ENCODE measurements around the gene NUTM2D. TPM values are rescaled to one million over a fixed set of nuclear protein-coding genes. Genes with fewer than 3 reads are reported as not detected.
"Not testable (repeated sequence)": the region's sequence is repeated elsewhere in the genome, so short reads cannot be mapped to it uniquely, and the experiment has no call there.

NUTM2D gene
- total RNA-seq, result 1 to 10 TPM; 1.6 to 2.0 TPM

GRCh38 chr10:87357444-87357843 is at the start of gene NUTM2D:
Gene NUTM2D, plus strand, starts transcription at chr10:87357744. Its CDS starts 522 bp downstream, at chr10:87358266.
- H3K27me3 Mint-ChIP-seq (ENCODE audit: low read depth); H3K4me1 Mint-ChIP-seq (ENCODE audit: low read depth); ATAC-seq; DNase-seq; H3K9me3 Mint-ChIP-seq (ENCODE audit: insufficient read depth); H3K4me3 Mint-ChIP-seq; H3K27ac Mint-ChIP-seq; POLR2A ChIA-PET; CTCF ChIA-PET; H3K36me3 Mint-ChIP-seq (ENCODE audit: low read depth): not testable (repeated sequence)

DNA sequence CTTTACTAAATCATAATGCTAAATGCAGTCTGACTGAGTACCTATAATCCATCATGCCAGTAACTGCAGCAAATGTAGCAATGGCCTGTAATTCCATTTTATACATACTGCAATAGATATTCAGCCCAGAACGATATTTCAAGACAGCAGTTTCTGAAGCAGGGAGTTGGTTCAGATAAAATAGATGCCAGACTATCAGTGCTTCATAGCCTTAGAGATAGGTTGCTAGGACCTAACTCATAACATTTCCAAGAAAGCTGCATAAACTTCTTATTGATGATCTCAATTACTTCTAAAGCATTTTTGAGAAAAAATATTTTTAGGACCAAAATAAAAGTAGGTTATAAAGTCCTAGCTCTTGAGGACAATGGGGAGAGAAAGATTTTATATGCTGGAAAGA is 48.8 kb upstream of the NUTM2D start:
- ATAC-seq; H3K4me3 Mint-ChIP-seq; H3K4me1 Mint-ChIP-seq (ENCODE audit: low read depth); DNase-seq; H3K27ac Mint-ChIP-seq; H3K27me3 Mint-ChIP-seq (ENCODE audit: low read depth); POLR2A ChIA-PET; CTCF ChIA-PET; H3K9me3 Mint-ChIP-seq (ENCODE audit: insufficient read depth); H3K36me3 Mint-ChIP-seq (ENCODE audit: low read depth): not testable (repeated sequence)

DNA sequence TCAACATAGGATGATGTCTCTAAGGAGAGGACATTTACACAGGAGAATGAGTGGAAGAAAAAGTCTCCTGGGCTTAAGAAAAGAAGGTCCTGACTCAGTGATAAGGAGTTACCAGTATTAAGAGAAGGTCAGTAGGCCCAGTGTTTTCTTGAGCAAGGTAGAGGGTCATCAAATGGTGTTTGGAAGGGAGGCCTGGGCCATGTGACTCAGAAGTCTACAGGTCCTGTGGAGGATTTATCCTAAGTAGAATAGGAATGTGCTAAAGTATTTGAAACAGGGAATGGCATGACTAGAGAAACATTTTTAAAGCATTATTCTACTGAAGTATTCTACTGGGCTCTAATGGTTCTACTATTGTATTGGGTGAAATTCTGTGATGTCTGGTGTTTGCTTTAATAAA is 47.9 kb upstream of the NUTM2D start:
- POLR2A ChIA-PET; CTCF ChIA-PET; H3K4me3 Mint-ChIP-seq; H3K27me3 Mint-ChIP-seq (ENCODE audit: low read depth); ATAC-seq; H3K27ac Mint-ChIP-seq; DNase-seq; H3K36me3 Mint-ChIP-seq (ENCODE audit: low read depth); H3K4me1 Mint-ChIP-seq (ENCODE audit: low read depth); H3K9me3 Mint-ChIP-seq (ENCODE audit: insufficient read depth): not testable (repeated sequence)

DNA sequence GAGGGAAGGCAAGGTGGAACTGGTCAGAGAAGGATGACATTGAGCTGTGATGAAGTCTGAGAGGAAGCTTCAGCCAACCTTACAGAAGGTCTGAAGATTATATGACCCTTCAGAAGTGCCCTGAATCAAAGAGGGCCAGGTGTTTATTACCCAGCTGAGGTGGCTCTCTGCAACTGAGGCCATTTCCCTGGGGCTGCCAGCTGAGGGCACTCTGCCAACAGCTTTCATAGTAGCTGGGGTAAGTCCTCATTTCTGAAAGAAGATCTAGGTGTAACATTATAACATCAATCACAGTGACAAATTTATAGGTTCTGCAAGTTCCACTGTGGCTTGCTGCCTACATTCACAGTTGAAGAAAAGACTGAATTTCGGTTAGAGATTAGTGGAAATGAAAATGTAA is 46.0 kb upstream of the NUTM2D start:
- H3K27ac Mint-ChIP-seq, CTCF ChIA-PET: not testable (repeated sequence)

DNA sequence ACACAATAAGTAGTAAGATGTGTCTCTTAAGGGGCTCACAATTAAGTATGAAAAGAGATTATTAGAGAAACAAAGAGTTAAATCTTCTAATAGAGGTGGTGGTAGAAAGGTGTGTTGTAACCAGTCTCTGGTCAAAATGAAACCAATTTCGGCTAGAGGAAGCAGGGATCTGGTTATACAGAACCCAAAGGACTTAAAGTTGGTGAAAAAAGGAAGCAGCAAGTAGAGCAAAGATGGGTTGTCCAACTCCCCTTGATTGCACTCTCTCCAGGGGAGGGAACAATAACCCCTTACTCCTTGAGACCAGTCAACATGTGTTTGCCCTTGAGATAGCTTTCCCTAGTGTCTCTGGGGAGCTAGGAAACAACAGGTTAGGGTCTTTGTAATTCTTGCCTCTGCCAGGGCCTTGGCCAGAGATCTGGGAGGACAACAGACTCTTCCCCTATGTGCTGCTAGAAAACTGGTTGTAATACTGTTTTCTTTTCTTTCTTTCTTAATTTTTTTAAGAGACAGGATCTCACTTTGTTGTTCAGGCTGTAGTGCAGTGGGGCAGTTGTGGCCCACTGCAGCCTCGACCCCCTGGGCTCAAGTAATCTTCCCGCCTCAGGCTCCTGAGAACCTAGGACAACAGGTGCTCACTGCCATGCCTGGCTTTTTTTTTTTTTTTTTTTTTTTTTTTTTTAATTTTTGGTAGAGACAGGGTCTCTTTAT is 43.7 kb upstream of the NUTM2D start:
- H3K9me3 Mint-ChIP-seq (ENCODE audit: insufficient read depth); H3K4me3 Mint-ChIP-seq; H3K4me1 Mint-ChIP-seq (ENCODE audit: low read depth); CTCF ChIA-PET; H3K27ac Mint-ChIP-seq; ATAC-seq; POLR2A ChIA-PET; H3K27me3 Mint-ChIP-seq (ENCODE audit: low read depth); DNase-seq; H3K36me3 Mint-ChIP-seq (ENCODE audit: low read depth): not testable (repeated sequence)

More for the DNA sequence above, 46.0 kb upstream of the NUTM2D start:
- H3K27me3 Mint-ChIP-seq (ENCODE audit: low read depth); H3K4me1 Mint-ChIP-seq (ENCODE audit: low read depth); POLR2A ChIA-PET; H3K4me3 Mint-ChIP-seq; H3K36me3 Mint-ChIP-seq (ENCODE audit: low read depth); DNase-seq; H3K9me3 Mint-ChIP-seq (ENCODE audit: insufficient read depth): not testable (repeated sequence)
- ATAC-seq, result peak; percentile 56

- DNase-seq; H3K36me3 Mint-ChIP-seq (ENCODE audit: low read depth); CTCF ChIA-PET; H3K27me3 Mint-ChIP-seq (ENCODE audit: low read depth); H3K9me3 Mint-ChIP-seq (ENCODE audit: insufficient read depth); ATAC-seq; POLR2A ChIA-PET; H3K4me3 Mint-ChIP-seq; H3K4me1 Mint-ChIP-seq (ENCODE audit: low read depth); H3K27ac Mint-ChIP-seq: not testable (repeated sequence)
Observed at GRCh38 chr10:87314360-87314973, 43.1 kb upstream of the NUTM2D start.

GRCh38 chr10:87321505-87321904 is 36.0 kb upstream of the NUTM2D start:
- H3K27me3 Mint-ChIP-seq (ENCODE audit: low read depth); H3K27ac Mint-ChIP-seq; POLR2A ChIA-PET; H3K36me3 Mint-ChIP-seq (ENCODE audit: low read depth); H3K4me1 Mint-ChIP-seq (ENCODE audit: low read depth); DNase-seq; H3K4me3 Mint-ChIP-seq; CTCF ChIA-PET; H3K9me3 Mint-ChIP-seq (ENCODE audit: insufficient read depth); ATAC-seq: not testable (repeated sequence)

- H3K27me3 Mint-ChIP-seq (ENCODE audit: low read depth); POLR2A ChIA-PET; H3K4me1 Mint-ChIP-seq (ENCODE audit: low read depth): not testable (repeated sequence)
Observed at GRCh38 chr10:87324559-87324958, 33.0 kb upstream of the NUTM2D start.

DNA sequence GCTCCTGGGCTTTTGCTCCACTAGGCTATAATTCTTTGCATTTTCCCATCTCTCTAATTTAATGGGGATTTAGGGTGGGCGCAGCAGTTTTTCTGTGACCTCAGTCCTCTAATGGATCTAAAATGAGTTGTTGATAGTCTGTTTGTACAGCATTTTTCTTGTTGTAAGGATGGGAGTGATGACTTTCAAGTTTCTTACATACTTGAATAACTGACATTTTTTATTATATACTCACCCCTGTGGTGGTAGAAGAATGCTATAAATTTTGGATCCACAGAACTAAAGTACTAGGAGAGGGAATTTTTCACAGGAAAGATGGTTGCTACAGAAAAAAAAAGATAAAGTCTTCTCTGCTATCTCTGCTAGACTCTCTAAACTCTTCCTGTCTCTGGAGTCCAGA is 29.6 kb upstream of the NUTM2D start:
- POLR2A ChIA-PET; H3K36me3 Mint-ChIP-seq (ENCODE audit: low read depth); H3K27ac Mint-ChIP-seq; DNase-seq; H3K9me3 Mint-ChIP-seq (ENCODE audit: insufficient read depth); H3K4me3 Mint-ChIP-seq; CTCF ChIA-PET; ATAC-seq; H3K4me1 Mint-ChIP-seq (ENCODE audit: low read depth); H3K27me3 Mint-ChIP-seq (ENCODE audit: low read depth): not testable (repeated sequence)

More at GRCh38 chr10:87324559-87324958, 33.0 kb upstream of the NUTM2D start:
- CTCF ChIA-PET; H3K36me3 Mint-ChIP-seq (ENCODE audit: low read depth); ATAC-seq; DNase-seq; H3K4me3 Mint-ChIP-seq; H3K27ac Mint-ChIP-seq; H3K9me3 Mint-ChIP-seq (ENCODE audit: insufficient read depth): not testable (repeated sequence)

- H3K27ac Mint-ChIP-seq; H3K9me3 Mint-ChIP-seq (ENCODE audit: insufficient read depth); H3K36me3 Mint-ChIP-seq (ENCODE audit: low read depth); POLR2A ChIA-PET; DNase-seq; H3K27me3 Mint-ChIP-seq (ENCODE audit: low read depth); CTCF ChIA-PET; H3K4me3 Mint-ChIP-seq; ATAC-seq; H3K4me1 Mint-ChIP-seq (ENCODE audit: low read depth): not testable (repeated sequence)
Observed at GRCh38 chr10:87329131-87329530, 28.4 kb upstream of the NUTM2D start.

- DNase-seq; H3K9me3 Mint-ChIP-seq (ENCODE audit: insufficient read depth); H3K4me1 Mint-ChIP-seq (ENCODE audit: low read depth); ATAC-seq; H3K4me3 Mint-ChIP-seq; H3K27ac Mint-ChIP-seq; H3K36me3 Mint-ChIP-seq (ENCODE audit: low read depth); POLR2A ChIA-PET; H3K27me3 Mint-ChIP-seq (ENCODE audit: low read depth); CTCF ChIA-PET: not testable (repeated sequence)
Observed at GRCh38 chr10:87332687-87333086, 24.9 kb upstream of the NUTM2D start.

DNA sequence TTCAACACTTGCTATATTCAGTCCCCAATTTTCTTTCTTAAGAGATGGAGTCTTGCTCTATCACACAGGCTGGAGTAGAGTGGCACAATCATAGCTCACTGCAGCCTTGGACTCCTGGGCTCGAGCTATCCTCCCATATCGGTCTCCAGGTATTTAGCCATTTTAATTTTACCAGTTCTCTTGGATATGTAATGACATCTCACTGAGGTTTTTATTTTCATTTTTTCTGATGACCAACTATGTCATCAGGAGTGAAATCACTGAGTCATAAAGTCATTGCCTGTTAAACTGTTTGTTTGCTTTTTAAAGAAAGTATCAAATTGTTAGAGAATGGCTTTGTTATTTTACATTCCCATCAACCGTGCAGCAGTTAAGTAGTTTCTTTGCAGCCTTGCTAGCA is 17.1 kb upstream of the NUTM2D start:
- POLR2A ChIA-PET; DNase-seq; H3K9me3 Mint-ChIP-seq (ENCODE audit: insufficient read depth); H3K27me3 Mint-ChIP-seq (ENCODE audit: low read depth); H3K27ac Mint-ChIP-seq; ATAC-seq; H3K36me3 Mint-ChIP-seq (ENCODE audit: low read depth); CTCF ChIA-PET: not testable (repeated sequence)
- Mint-ChIP-seq H3K4me1 (ENCODE audit: low read depth) (peaks cover 13% of the 10 kb centered on the region), H3K4me3 (peak overlapping the region; percentile 19)

Measured in activated CD8-positive, alpha-beta T cell treated with anti-CD3 and anti-CD28 coated beads, Interleukin-2, amount 10 ng/mL, durations not matched to agents 7 days and 5 days (primary cell).